Right atrium auricular region (tissue), 2 donors: ENCODE results near the gene CMTM2. TPM values are rescaled to one million over a fixed set of nuclear protein-coding genes. Genes with fewer than 3 reads are reported as not detected.
A peak's percentile ranks its signal among the peaks of the same experiment; 100 is the strongest.

Experiments
- DNase-seq: peaks from one replicate; pipeline ENCODE4 v3.0.0-alpha.2; 2019; ENCODE audit warnings: low spot score
- H3K27ac ChIP-seq, 2 donors: fragments of 200-600 bp; sonication (generic); 1 replicate in 1 of 2; 2 replicates in 1 of 2; pipeline ENCODE4 v1.5.1; 2016 to 2019
- H3K27me3 ChIP-seq, 2 donors: fragments of 200-600 bp; sonication (generic); one replicate each; pipeline versions ENCODE4 v1.5.1 to v1.6.0; 2017 to 2019
- H3K36me3 ChIP-seq: fragments of 200-600 bp; sonication (generic); one replicate; pipeline ENCODE4 v1.5.1; 2016
- H3K4me1 ChIP-seq, 2 donors: fragments of 200-600 bp; sonication (generic); one replicate each; pipeline versions ENCODE4 v1.5.1 to v1.6.0; 2017 to 2019
- H3K4me3 ChIP-seq, 2 donors: fragments of 200-600 bp; sonication (generic); 1 replicate in 1 of 2; 2 replicates in 1 of 2; pipeline ENCODE4 v1.5.1; 2017 to 2019; ENCODE audit warnings: mild to moderate bottlenecking in 1 of 2, moderate library complexity in 1 of 2
- H3K9me3 ChIP-seq, 2 donors: fragments of 200-600 bp; sonication (generic); one replicate each; pipeline ENCODE4 v1.5.1; 2019
- CTCF ChIP-seq, 2 donors: fragments of 200-600 bp; sonication (generic); IDR thresholded peaks; one replicate each; pipeline ENCODE4 v1.5.1; 2019; ENCODE audit warnings: antibody characterized with exemption in 2 of 2
- total RNA-seq, 2 donors: library from RNA; depleted of rRNA; stranded (reverse); fragments of >200 nt; gene quantifications; one replicate each; pipeline ENCODE4 v1.1.0, GENCODE V29; 2016

CMTM2 gene
- total RNA-seq, 2 donors from 2014 or later = not detected

GRCh38 chr16:66581246-66581952 lies 2.1 kb downstream of the CMTM2 start:
- Histone ChIP-seq H3K4me1 (peaks cover 0 to 12% of the 10 kb centered on the region in 2 donors), H3K9me3 (no peaks in the 10 kb centered on the region), H3K4me3 (no peak overlapping the region), H3K36me3 (no peaks in the 10 kb centered on the region), H3K27ac (no peak overlapping the region), H3K27me3 (no peaks in the 10 kb centered on the region)
- no peak for DNase-seq
- TF ChIP-seq CTCF (IDR thresholded peaks at IDR 0.05) = no peak

- no peak overlapping the region for H3K27ac ChIP-seq
- H3K9me3 ChIP-seq = no peaks in the 10 kb centered on the region
- H3K27me3 ChIP-seq = no peaks in the 10 kb centered on the region
- TF ChIP-seq CTCF (IDR thresholded peaks at IDR 0.05) = no peak
- DNase-seq = no peak
- no peak overlapping the region for H3K4me3 ChIP-seq
- H3K36me3 ChIP-seq = no peaks in the 10 kb centered on the region
- H3K4me1 ChIP-seq = no peaks in the 10 kb centered on the region
These were observed 6.4 kb downstream of the CMTM2 start for GRCh38 chr16:66585481-66586239.

GRCh38 chr16:66587881-66588600 lies 8.8 kb downstream of the CMTM2 start:
- H3K4me3 ChIP-seq = peak overlapping the region in 1 of 2 donors; percentile 19
- no peaks in the 10 kb centered on the region for H3K36me3 ChIP-seq
- DNase-seq = no peak
- TF ChIP-seq CTCF (IDR thresholded peaks at IDR 0.05) = no peak
- H3K27me3 ChIP-seq = no peaks in the 10 kb centered on the region
- no peaks in the 10 kb centered on the region for H3K9me3 ChIP-seq
- H3K27ac ChIP-seq = no peak overlapping the region
- no peaks in the 10 kb centered on the region for H3K4me1 ChIP-seq

GRCh38 chr16:66588981-66589713 lies 9.9 kb downstream of the CMTM2 start:
- Histone ChIP-seq H3K27ac (no peak overlapping the region), H3K36me3 (no peaks in the 10 kb centered on the region), H3K27me3 (no peaks in the 10 kb centered on the region), H3K9me3 (no peaks in the 10 kb centered on the region), H3K4me1 (no peaks in the 10 kb centered on the region), H3K4me3 (no peak overlapping the region)
- peak; percentile 27 to 64 for TF ChIP-seq CTCF (IDR thresholded peaks at IDR 0.05)
- DNase-seq = no peak

- no peaks in the 10 kb centered on the region for H3K4me1 ChIP-seq
- no peak for TF ChIP-seq CTCF (IDR thresholded peaks at IDR 0.05)
- H3K9me3 ChIP-seq = no peaks in the 10 kb centered on the region
- DNase-seq = no peak
- H3K27ac ChIP-seq = no peak overlapping the region
- no peaks in the 10 kb centered on the region for H3K27me3 ChIP-seq
- no peaks in the 10 kb centered on the region for H3K36me3 ChIP-seq
- H3K4me3 ChIP-seq = no peak overlapping the region
These were observed 11.1 kb downstream of the CMTM2 start for GRCh38 chr16:66590322-66590721.
